ENCODE data around the gene SUV39H1. TPM values are rescaled to one million over a fixed set of nuclear protein-coding genes. Genes with fewer than 3 reads are reported as not detected.

Gene SUV39H1
- total and polyA plus RNA-seq, 2 of the 8 experiments (the other 6 are each of a cell fraction or from before 2014, with no cell fraction given), result 14.8 to 27.8 TPM

DNA sequence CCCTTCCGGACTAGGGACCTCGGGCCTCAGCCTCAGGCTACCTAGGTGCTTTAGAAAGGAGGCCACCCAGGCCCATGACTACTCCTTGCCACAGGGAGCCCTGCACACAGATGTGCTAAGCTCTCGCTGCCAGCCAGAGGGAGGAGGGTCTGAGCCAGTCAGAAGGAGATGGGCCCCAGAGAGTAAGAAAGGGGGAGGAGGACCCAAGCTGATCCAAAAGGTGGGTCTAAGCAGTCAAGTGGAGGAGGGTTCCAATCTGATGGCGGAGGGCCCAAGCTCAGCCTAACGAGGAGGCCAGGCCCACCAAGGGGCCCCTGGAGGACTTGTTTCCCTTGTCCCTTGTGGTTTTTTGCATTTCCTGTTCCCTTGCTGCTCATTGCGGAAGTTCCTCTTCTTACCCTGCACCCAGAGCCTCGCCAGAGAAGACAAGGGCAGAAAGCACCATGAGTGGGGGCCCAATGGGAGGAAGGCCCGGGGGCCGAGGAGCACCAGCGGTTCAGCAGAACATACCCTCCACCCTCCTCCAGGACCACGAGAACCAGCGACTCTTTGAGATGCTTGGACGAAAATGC, 13.0 kb upstream of the SUV39H1 start, which contains the start of gene WAS (continued):
- TF ChIP-seq, protein P1, sequence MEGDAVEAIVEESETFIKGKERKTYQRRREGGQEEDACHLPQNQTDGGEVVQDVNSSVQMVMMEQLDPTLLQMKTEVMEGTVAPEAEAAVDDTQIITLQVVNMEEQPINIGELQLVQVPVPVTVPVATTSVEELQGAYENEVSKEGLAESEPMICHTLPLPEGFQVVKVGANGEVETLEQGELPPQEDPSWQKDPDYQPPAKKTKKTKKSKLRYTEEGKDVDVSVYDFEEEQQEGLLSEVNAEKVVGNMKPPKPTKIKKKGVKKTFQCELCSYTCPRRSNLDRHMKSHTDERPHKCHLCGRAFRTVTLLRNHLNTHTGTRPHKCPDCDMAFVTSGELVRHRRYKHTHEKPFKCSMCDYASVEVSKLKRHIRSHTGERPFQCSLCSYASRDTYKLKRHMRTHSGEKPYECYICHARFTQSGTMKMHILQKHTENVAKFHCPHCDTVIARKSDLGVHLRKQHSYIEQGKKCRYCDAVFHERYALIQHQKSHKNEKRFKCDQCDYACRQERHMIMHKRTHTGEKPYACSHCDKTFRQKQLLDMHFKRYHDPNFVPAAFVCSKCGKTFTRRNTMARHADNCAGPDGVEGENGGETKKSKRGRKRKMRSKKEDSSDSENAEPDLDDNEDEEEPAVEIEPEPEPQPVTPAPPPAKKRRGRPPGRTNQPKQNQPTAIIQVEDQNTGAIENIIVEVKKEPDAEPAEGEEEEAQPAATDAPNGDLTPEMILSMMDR (IDR thresholded peaks at IDR 0.05; ENCODE audit: control extremely low read depth in 1 of 3, insufficient read depth in 1 of 3, low read depth in 1 of 3, low read length in 3 of 3), result no peak
- no peak for TF ChIP-seq RNF2 (IDR thresholded peaks at IDR 0.05; ENCODE audit: borderline replicate concordance, low read depth, low read length, missing control alignments, poor library complexity, severe bottlenecking)
- TF ChIP-seq HDAC2 (IDR thresholded peaks at IDR 0.05; ENCODE audit: borderline replicate concordance in 1 of 2, low read depth in 2 of 2, low read length in 2 of 2), result no peak
